ENCODE data around the gene C20orf141. TPM values are rescaled to one million over a fixed set of nuclear protein-coding genes. Genes with fewer than 3 reads are reported as not detected.
"Not testable (repeated sequence)": the region's sequence is repeated elsewhere in the genome, so short reads cannot be mapped to it uniquely, and the experiment has no call there.

The C20orf141 gene
- total RNA-seq, 1 donor from 2014 or later, result not detected

DNA sequence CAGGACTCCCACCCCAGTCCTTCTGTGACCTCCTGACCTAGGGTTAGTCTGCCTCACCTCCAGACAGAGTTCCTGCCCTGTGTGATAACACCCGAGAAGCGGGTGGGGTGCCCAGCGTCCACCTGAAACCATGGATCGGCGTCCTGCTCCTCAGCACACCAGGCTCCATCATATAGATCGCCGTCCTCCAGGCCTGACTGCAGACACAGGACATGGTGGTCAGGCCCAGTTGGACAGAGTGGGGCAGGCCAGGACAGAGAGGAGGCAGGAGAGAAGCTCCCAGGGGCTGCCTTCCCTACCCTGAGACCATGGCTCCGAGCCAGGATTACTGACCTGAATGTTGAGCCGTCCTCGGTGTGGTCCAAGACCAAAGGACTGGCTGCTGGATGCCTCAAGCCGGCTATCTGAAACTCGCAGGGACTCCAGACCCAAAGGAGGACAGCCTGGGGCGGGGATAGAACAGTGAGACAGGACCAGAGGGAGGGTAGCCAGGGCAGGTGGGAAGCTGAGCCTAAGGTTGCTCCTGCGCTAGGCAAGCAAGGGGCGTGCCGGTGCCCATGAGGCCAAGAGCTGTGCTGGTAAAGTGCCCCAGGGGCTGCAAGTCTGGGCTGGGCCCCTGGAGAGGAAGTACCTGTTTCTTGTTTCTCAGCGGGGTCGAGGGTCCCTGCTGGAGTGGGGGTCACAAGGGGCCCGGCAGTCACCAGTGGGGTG, 16.5 kb upstream of the C20orf141 start:
- no peak for DNase-seq (ENCODE audit: missing footprints)

DNA sequence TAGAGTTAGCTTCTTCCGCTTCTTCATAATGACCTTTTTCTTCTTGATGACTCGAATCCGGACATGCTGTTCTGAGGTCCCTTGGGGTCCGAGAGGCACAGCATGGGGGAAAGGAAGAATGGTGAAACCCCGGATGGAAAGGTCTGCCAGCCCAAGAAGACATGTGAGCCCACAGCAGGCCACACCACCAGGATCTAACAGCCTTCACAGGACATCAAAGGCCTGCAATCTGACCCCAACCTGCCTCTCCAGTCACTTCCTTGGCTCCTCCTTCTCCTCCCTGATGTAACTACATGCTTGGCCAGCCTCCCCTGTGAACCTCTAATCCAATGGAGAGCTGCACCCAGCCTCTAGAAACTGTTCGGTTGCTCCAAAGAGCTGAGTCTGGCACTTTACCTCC, 16.0 kb upstream of the C20orf141 start:
- ATAC-seq (no peak), DNase-seq (ENCODE audit: missing footprints) (no peak)
- intact Hi-C loops (cut with DNase I), result no loop called here

More for the DNA sequence above, 16.5 kb upstream of the C20orf141 start:
- ATAC-seq, result no peak
- intact Hi-C loops (cut with DNase I), result no loop called here

DNA sequence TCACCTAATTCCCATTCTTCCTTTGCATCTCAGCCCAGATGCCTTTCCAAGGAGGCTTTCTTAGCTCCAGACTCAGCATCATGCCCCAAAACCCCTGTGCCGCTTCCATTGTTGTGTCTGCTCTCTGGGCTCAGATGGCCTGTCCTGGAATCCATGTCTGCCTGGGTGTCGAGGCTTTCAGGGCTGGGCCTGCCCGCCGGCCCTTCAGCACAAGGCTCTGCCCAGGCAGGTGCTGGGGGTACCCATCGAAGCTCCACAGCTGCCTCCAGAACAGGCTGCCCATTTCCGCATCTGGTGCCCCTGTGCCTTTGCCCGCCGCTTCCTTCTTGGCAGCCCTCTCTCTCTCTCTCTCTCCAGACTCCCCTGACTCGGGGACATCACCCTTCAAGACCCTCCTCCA, 15.5 kb upstream of the C20orf141 start:
- no peak for ATAC-seq
- intact Hi-C loops (cut with DNase I), result no loop called here

DNA sequence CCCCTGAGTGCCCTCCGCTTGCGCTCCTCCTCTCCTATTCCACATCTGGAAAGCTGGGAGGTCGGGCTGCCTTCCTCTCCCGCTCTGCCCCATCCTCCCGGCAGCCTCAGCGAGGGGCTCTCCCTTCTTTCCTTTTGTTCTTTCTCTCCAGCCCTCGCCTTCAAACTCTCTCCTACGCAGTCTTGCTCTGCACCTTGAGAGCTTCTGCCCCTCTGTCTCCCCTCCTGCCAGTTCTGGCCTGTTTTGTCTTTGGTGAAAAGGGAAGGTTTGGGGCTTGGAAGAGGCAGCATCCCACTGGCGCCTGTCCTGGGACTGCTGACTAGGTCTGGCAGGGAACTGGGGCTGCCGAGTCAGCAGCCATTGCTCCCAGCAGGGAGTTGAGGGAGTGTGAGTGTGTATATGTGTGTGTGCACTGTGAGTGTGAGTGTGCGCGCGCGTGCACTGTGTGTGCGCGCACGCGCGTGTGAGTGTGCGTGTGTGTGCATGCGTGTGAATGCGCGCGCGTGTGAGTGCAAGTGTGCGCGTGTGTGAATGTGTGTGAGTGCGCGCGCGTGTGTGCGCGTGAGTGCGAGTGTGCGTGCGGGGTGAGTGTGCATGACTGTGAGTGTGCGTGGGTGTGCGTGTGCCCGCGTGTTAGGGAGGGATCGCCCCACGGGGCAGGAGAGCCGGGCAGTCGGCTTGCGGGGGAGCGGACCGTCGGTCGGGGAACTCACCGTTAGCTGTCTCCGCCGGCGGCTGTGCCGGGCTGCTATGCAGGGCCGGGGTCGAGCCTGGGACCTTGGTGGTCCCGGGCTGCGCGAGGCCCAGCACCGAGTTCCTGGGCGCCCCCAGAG, 14.9 kb upstream of the C20orf141 start:
- DNase-seq (ENCODE audit: missing footprints) (peak; percentile 75), ATAC-seq (peak; percentile 41)
- intact Hi-C loops (cut with DNase I), result no loop called here

More for the DNA sequence above, 15.5 kb upstream of the C20orf141 start:
- no peak for DNase-seq (ENCODE audit: missing footprints)

DNA sequence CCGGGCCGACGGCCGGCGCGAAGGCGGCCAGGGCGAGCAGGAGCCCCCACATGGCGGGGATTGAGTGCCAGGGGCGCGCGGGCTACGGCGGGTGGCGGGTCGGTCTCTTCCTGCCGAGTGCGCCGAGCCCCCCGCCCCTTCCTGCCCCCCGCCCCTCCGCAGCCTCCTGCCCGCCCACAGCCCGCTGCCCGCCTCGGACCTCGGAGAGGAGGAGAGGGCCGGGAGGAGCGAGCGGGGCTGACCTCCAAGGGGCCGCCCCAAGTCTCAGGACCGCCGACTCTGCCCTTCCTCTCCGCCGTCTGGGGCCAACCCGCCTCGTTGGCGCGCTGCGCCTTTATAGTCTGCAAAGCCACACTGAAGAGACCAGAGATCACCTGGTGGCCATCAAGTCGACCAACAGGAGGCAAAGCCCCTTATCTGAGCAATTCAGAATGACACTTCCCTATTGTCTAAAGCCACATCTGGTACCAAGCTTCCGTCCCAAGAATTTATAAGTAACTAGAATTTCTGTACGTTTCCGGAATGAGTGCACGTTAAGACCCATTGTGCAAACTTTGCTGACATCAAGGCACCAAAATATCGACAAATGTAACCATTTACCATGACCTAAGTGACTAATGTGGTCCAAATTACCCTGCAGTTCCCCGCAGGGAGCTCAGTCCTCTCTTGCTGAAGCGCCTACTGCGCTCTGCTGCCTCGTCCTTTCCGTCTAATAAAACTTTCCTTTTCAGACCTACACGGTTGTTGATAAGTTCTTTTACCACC, 14.1 kb upstream of the C20orf141 start, which contains the start of gene CPXM1:
Gene CPXM1, minus strand, starts transcription at position 107 of the 765 bp plus-strand sequence. Its CDS starts 55 bp downstream, at position 52.
- ATAC-seq, result peak; percentile 23
- DNase-seq (ENCODE audit: missing footprints), result no peak
- intact Hi-C loops (cut with DNase I), result no loop called here

DNA sequence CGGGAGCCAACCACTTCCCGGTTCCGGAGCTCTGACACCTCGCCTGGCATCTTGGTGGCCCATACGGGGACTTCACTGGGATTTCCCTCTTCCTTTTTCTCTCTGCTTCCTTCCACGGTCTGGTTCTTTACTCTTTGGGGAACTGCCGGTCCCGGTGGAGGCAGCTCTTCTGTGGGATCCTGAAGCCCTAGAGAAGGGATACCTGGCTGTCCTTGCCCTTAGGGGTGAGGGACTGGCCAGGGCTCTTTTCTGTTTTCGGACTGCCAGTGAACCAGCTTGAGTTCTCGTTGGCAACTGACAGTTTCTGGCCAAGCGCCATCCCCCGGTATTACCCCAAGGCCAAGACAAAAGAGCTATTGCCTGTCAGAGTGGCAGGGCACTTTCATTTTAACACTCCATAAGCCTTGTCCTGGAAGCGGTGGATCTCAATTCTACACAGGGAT, 13.5 kb upstream of the C20orf141 start:
- no peak for DNase-seq (ENCODE audit: missing footprints)
- ATAC-seq, result no peak
- intact Hi-C loops (cut with DNase I), result no loop called here

DNA sequence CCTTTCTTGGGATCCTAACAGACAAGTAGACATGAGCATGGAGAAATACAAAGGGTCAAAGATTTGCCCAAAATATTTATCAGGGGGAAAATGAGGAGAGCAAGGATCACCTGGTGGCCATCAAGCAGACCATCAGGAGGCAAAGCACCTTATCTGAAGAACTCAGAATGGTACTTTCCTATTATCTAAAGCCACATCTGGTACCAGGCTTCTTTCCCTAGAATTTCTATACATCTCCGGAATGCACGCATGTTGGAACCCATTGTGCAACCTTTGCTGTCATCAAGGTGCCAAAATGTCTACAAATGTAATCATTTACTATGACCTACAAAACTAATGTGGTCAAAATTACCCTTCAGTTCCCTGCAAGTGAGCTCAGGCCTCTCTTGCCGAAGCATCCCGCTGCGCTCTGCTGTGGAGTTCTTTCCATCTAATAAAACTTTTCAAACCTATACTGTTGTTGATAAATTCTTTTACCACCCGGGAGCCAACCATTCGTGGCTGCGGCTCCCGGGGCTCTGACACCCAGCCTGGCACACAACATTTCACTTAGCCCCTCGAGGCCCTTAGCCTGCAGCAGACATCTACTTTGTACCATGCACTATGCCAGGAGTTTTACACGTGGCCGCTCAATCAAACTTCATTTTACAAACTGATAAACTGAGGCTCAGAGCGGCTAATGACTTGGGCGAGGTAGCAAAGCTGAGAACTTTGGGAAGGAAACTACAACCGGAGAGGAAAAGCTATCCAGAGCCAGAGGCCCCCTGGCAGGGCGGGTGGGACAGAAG, 10.6 kb upstream of the C20orf141 start:
- intact Hi-C loops (cut with DNase I), result no loop called here
- ATAC-seq (no peak), DNase-seq (ENCODE audit: missing footprints) (peak; percentile 31)

DNA sequence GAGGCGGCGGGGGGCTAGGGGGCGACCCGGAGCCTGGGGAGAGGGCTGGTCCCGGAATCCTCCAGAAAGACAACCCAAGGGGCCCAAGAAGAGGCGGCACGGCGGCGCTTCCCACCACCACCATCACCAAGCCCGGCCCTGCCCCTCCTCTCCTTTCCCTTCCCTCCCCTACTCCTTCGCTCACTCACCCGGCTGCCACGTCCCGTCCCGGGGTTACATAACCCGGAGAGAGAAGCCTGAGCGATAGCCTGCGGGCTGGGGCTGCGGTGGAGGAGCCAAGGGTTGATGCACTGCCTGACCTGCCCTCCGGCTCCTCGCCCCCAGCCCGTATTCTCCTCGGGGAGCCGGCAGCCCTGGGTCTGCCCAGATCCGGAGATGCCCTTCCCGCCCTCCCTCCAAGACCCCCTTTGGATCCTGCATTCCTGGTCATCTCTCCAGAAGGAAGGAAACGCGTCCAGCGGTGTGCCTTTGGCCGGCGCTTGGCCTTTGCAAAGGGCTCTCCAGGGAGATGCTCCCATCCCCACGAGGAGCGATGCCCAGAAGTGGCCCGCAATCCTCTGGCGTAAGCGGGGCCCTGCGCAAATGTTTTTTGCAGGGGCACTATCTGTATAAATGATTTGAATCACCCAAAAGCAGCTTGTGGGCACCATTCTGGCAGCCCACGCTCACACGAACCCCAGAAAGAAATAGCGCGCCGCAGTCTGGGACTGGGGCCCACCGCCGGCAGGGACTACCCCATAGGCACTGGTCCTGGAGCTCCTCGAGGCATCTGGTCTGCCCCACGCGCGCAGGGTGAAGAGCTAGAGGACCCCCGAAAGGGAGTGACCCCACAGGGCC, 9.7 kb upstream of the C20orf141 start:
- DNase-seq (ENCODE audit: missing footprints), result peak; percentile 58
- intact Hi-C loops (cut with DNase I), result no loop called here
- no peak for ATAC-seq

DNA sequence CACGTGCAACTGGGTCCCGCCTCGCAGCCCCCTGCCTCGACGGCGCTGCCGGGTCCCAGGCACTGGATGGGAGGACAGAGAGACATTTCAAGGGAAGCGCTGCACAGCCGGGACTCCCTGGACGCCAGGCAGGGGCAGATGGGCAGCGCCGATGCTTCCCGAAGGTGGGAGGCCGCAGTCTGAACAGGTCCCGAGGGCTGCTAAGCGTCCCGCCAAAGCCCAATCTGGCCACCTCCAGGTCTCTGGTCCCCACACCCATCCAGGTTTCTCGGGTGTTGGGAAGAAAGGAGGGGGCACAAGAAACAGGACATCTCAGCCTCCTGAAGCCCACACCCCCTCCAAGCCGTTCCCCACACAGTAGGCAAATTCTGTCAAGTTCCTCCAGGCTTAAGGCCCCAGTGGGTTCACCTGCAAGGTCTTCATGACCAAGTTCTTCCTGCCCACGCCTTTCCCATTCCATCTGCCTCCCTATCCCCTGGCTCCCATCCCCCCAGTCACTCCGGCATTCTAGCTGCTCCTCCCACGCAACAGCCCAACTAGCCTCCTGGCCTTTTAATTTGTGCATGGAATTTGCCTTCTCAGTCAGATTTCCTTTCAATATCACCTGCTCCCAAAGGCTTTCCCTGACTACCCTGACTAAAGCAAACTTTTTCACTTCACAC, 9.0 kb upstream of the C20orf141 start:
- intact Hi-C loops (cut with DNase I), result no loop called here
- no peak for ATAC-seq

DNA sequence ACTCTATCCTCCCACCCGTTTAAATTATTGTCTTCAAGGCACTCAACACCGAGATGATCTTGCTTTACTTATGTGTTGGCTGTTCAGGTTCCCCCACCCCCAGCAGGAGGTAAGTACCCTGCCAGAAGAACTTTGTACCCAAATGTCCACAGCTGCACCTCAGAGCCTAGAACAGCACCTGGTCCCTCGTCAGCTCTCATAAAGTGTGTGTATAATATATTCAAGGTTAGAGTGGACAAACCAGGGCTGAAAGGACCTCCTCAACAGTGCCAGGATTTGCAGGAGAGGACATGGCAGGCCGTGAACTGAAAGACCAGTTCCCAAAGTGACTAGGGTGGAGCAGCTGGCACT, 8.5 kb upstream of the C20orf141 start:
- no peak for DNase-seq (ENCODE audit: missing footprints)
- no peak for ATAC-seq
- intact Hi-C loops (cut with DNase I), result no loop called here

More for the DNA sequence above, 9.0 kb upstream of the C20orf141 start:
- peak; percentile 37 for DNase-seq (ENCODE audit: missing footprints)

DNA sequence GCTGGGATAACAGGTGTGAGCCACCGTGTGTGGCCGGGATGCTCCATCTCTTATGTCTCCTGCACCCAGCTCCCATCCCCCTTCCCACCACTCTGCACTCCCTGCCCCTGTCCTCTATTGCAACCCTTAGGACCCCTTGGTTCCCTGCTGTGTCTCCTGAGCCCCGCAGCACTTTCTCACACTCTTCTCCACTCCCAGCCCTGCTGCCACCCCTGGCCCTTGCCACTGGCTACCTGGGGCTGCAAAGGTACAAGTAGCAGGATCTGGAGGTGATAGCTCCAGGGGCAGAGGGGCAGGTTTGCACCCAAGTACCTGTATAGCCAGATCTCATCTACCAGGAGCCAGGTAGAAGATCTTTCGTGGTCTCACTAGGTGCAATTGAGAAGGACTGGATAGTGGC, 7.8 kb upstream of the C20orf141 start:
- ATAC-seq, result no peak
- intact Hi-C loops (cut with DNase I), result no loop called here
- DNase-seq (ENCODE audit: missing footprints), result peak; percentile 31

DNA sequence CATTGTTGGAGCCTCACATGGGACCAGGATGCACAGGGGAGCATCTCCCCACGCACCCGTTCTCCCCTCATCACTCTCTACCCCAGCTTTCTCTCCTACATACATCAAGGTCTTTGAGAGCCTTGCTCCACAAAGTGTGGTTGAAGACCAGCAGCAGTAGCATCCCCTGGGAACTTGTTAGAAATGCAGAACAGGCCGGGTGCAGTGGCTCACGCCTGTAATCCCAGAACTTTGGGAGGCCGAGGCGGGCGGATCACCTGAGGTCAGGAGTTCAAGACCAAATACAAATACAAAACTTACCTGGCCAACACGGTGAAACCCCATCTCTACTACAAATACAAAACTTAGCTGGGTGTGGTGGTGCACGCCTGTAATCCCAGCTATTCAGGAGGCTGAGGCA, 6.9 kb upstream of the C20orf141 start:
- intact Hi-C loops (cut with DNase I); ATAC-seq: not testable (repeated sequence)
- peak; percentile 21 for DNase-seq (ENCODE audit: missing footprints)

DNA sequence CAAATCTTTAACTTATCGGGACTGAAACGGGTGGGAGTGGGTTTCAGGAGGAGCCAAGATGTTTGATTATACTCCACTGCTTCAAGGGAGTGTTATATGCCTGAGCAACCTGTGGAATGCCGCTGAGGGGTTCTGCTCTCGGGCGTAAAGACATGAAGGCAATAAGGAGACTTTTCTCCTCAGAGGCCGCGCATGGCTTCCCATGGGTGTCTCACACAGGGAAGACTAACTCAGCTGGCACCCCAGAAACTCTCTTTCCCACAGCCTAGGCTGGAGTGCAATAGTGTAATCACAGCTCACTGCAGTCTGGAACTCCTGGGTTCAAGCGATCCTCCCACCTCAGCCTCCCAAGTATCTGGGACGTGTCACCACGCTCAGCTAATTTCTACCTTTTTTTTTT, 5.1 kb upstream of the C20orf141 start:
- intact Hi-C loops (cut with DNase I), result no loop called here
- ATAC-seq (no peak), DNase-seq (ENCODE audit: missing footprints) (no peak)

DNA sequence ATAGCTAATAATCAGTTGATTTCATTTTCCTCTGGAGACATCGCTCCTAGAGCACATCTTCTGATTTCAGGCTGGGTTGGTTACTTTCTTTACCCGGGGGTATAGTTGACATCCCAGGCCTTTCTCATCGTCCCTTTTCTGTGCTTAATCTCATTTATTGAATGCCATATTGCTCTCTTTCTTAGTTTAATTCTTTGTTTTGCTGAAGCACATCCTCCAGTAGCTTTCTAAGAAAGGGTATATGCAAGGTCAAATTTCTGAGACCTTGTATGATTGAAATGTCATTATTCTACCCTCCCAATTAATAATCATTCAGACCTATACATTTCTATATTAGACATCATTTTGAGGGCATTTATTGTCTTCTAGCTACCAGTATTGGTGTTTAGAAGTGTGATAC, 2.6 kb upstream of the C20orf141 start:
- intact Hi-C loops (cut with DNase I), result no loop called here
- DNase-seq (ENCODE audit: missing footprints) (no peak), ATAC-seq (no peak)

DNA sequence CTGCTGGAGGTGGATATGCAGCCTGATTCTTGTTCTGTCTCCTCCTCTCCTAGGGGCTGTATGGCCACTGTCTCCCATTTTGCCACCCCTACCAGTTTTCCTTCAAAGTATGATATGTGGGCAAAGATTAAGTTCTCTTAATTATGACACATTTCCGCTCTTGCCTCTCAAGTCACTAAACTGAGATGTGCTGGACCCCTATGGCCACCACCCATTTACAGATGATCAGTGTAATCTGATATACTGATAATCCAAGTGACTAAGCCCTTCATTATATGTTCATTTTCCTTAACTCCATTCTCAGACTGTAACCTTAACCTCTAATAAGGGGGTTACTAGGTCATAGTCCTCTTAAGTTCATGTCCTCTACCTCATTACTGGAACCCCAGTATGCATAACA, 711 bp upstream of the C20orf141 start:
- ATAC-seq (no peak), DNase-seq (ENCODE audit: missing footprints) (no peak)
- intact Hi-C loops (cut with DNase I), result no loop called here

DNA sequence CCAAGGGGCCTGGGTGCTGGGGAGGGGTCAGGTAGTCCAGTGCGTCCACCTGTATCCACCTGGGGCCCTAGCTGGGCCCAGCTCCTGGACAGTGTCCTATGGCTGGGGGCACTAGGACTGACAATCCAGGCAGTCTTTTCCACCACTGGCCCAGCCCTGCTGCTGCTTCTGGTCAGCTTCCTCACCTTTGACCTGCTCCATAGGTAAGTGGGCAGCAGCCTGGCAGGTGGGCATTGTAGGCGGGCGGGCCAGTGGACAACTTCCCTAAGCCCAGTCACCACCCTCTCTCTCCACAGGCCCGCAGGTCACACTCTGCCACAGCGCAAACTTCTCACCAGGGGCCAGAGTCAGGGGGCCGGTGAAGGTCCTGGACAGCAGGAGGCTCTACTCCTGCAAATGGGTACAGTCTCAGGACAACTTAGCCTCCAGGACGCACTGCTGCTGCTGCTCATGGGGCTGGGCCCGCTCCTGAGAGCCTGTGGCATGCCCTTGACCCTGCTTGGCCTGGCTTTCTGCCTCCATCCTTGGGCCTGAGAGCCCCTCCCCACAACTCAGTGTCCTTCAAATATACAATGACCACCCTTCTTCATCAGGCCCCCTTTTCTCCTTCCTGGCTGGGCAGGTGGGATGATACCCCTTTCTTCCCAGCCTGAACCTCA, 584 bp downstream of the C20orf141 start:
- intact Hi-C loops (cut with DNase I), result no loop called here
- DNase-seq (ENCODE audit: missing footprints), result peak; percentile 17
- no peak for ATAC-seq

Data from Right ventricle myocardium inferior (tissue), 1 donor.